Right renal cortex interstitium (tissue), 3 donors: ENCODE data around the gene PHF20. TPM values are rescaled to one million over a fixed set of nuclear protein-coding genes. Genes with fewer than 3 reads are reported as not detected.
"Not testable (repeated sequence)": the region's sequence is repeated elsewhere in the genome, so short reads cannot be mapped to it uniquely, and the experiment has no call there.

Source experiments
- DNase-seq, 3 donors: peaks; one replicate each; pipeline ENCODE4 v3.0.0-alpha.2; 2013; ENCODE audit warnings: low read depth in 3 of 3, low spot score in 2 of 3
- polyA plus RNA-seq, 3 donors: library from polyadenylated mRNA; unstranded; fragments of 120-200 nt; gene quantifications; one replicate each; pipeline ENCODE4 v1.2.1, GENCODE V29; 2013; ENCODE audit not compliant: insufficient read length in 3 of 3

Gene PHF20
- polyA plus RNA-seq, 3 donors, result 38.7 to 43.9 (median 41.6) TPM

DNA sequence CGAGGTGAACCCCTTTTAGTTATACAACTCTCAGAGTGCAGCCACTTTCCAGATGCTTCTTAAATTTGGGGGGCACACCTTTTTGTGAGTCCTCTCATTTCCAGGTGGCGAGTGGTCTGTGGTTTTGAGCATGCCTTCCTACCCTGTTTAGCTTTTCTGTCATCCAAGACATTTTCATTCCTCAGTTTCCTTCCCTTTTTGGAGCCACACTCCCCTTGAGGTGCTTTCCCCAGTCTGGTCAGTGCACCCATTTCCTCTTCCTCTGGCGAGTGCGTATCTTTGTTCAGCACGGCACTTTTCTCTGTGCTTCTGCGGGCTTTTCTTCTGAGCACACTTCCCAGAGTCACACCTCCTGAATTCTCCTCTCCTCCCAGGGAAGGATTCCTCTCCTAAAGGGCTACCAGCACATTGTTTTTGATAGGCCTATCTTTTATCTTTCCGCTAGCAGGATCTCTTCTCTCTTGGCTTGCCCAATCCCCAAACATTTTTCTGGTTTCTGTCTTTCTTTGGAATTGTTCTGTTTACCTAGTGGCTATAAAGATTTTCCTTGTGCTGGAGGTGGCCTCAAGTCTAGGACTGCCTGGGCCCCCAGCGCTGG, 1.4 kb downstream of the PHF20 start:
- DNase-seq, result no peak

DNA sequence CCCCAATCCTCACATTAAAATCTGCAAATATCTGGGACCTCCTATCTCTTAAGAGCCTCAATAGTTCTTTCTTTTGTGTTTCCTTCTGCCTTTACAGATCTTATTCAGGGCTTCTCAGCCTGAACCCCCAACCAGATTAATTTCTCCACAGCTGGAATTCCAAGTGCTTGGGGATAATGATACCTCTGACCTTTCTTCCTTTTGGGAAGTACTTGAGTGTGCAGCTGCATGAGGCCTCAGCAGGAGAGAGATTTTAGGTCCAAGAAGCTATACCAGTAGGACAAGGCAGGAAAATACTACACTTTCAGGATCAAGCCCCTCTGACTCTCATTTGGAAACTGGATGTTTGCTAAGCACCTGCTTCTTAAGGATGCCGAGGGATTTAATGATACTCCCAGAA, 2.6 kb downstream of the PHF20 start:
- DNase-seq, result no peak

DNA sequence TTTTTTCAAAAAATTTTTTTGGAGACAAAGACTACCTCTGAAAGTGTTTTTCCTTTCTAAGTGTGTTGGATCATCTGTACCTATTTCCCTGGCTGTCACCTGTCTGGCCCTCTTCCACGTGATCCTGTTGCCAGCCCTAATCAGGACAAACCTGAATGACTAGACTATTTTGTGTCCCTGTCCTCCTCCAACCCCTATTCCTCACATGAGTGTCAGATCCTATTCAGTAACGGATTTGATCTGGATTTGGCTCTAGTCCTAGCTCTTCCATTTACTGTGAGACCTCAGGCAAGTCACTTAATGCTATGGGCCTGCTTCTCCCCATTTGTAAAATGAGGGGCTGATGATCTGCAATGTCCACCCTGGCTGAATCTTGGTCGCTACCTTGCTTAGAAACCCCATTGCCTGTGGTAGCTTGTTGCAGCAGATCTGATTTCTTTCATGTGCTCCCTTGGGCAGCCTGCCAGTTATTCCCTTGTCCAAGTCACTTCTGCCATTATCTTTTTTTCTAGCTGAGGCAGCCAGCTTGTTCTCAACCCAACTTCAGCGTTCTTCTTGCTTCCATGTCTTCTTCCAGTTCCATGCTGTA, 4.8 kb downstream of the PHF20 start:
- DNase-seq, result no peak

- DNase-seq, result not testable (repeated sequence)
Measured at GRCh38 chr20:35783811-35784210, 12.0 kb downstream of the PHF20 start.

DNA sequence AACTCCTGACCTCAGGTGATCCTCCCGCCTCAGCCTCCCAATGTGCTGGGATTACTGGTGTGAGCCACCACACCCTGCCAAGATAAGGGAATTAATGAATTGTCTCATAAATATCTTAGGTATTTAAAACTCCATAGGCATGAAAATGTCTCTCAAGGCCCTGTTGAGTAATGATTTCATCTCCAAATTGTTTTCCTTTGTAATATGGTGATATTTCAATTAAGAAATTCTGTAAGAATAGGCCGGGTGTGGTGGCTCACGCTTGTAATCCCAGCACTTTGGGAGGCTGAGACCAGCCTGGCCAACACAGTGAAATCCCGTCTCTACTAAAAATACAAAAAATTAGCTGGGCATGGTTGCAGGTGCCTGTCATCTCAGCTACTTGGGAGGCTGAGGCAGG, 13.7 kb downstream of the PHF20 start:
- not testable (repeated sequence) for DNase-seq

DNA sequence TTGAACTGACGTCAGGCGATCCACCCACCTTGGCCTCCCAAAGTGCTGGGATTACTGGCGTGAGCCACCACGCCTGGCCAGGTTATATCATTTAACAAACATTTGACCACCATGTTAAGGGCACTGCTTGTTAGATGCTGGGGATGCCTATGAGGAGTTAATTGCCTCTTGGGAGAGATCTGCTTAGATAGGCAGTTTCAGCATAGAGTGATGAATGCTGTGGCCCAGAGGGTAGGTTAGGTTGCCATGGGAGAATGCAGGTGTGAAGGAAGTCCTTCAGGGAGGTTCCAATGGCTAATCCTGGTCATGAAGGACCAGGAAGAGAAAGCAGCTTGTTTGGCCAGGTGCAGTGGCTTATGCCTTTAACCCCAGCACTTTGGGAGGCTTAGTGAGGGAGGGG, 17.0 kb downstream of the PHF20 start:
- no peak for DNase-seq

- no peak for DNase-seq
Measured at GRCh38 chr20:35791097-35791496, 19.3 kb downstream of the PHF20 start.

GRCh38 chr20:35791821-35792220, 20.0 kb downstream of the PHF20 start:
- DNase-seq, result no peak

DNA sequence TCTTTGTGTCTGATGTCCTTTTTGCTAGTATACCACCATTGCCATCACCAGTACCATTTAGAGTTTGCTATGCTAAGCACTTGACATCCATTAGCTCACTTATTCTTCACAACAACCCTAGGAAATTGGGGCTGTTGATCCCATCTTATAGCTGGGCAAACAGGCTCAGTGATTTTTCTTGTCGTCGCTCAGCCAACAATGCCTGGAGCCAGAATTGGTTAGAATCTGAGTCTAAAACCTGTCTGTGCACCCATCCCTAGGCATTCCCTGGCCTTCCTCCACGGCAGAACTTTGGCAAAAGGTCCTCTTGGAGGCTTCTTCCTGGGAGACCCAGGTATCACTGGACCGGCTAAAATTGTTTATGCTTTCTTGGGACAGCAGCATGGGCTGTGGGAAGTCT, 20.9 kb downstream of the PHF20 start:
- no peak for DNase-seq

DNA sequence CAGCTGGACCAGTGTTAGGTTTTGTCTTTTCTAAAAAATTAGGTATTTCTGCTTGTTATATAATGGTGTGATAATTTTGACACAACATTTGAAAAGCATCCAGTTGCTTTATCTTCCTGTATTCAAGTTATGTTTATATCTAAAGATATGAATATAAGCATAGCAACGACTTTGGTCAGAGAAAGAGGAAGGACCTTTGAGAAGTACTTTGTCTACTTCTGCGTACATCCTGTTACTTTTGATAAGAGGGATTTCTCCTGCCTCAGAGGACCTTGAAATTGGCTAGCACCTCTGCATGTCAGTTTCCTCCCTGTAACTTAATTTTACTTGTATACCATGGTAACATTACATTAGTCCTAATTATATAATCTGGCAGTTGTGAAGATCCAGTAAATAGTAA, 24.8 kb downstream of the PHF20 start:
- no peak for DNase-seq

DNA sequence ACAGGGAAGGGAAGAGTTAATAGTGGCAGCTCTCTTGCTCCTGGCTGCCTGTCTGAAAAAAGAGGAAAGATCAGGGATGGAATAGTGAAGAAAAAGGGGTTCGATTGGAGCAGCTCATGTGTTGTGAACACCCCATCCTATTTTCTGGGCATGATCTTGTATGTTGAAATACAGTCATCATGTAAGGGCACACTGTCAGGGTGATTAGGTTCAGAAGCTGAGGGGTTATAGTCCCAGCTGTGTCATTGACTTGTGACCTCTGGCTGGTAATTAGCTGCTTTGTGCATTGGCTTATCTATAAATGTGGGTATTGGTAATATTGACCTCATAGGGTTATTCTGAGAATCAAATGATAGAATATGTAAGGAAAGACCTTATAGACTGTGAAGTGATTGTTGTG, 30.1 kb downstream of the PHF20 start:
- no peak for DNase-seq

- DNase-seq, result no peak
Measured at GRCh38 chr20:35806075-35806474, 34.3 kb downstream of the PHF20 start.

DNA sequence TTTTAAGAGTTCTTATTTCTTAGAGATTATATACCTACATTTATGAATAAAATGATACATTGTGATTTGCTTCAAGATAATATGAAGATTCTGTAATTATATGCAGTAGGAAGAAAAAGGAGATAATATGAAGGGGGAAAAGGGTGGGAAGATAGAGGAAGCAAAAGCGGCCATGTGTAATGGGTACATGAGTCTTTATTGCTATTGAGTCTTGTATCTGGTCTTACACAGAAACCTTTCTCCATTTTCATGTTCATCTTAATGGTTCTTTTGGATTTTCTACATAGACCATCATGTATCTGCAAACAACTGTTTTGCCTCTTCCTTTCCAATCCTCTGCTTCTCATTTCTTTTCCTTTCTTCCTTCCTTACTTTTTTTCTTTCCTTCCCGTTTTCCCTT, 36.1 kb downstream of the PHF20 start:
- no peak for DNase-seq

GRCh38 chr20:35820715-35821114, 48.9 kb downstream of the PHF20 start:
- no peak for DNase-seq

DNA sequence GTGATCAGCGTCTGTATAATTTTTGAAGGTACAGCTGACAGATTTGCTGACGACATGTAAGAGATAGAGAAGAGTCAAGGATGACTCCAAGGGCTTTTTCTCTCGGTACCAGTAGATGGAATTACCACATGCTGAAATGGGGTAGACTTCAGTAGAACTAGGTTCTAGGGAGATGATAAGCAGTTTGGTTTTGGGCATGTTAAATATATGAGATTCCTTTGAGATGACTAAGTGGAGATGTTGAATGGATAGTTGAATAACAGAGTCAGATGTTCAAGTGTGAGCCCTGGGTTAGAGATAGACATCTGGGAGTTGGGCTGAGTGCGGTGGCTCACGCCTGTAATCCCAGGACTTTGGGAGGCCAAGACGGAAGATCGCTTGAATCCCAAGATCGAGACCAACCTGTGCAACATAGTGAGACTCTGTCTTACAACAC, 50.0 kb downstream of the PHF20 start:
- no peak for DNase-seq

DNA sequence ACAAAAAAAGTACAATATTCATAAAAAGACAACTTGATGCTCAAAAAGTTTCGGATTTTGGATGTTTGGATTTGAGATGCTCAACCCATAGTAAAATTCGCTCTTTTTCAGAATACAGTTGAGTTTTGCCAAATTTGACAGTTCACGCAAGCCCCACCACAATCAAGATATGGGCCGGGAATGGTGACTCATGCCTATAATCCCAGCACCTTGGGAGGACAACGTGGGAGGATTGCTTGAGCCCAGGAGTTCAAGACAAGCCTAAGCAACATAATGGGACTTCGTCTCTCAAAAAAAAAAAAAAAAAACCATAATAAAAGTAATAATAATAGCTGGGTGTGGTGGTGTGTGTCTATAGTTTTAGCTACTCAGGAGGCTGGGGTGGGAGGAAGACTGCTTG, 51.3 kb downstream of the PHF20 start:
- no peak for DNase-seq

- no peak for DNase-seq
Measured at GRCh38 chr20:35823937-35824336, 52.1 kb downstream of the PHF20 start.

- no peak for DNase-seq
Measured at GRCh38 chr20:35826397-35826998, 54.7 kb downstream of the PHF20 start.

GRCh38 chr20:35828434-35828833, 56.6 kb downstream of the PHF20 start:
- no peak for DNase-seq

- DNase-seq, result no peak
Measured at GRCh38 chr20:35828916-35829315, 57.1 kb downstream of the PHF20 start.

DNA sequence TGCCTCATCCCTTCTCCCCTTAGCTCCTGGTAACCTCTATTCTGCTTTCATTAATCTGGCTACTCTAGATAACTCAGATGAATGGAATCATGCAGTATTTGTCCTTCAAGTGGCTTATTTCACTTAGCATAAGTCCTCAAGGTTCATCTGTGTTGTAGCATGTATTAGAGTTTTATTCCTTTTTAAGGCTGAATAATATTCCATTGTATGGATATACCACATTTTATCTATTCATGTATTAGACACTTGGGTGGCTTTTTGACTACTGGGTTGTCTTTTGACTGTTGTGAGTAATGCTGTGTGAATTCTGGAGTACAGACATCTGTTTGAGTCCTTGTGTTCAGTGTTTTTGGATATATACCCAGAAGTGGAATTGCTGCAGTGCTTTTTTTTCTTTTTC, 58.4 kb downstream of the PHF20 start:
- DNase-seq, result no peak

DNA sequence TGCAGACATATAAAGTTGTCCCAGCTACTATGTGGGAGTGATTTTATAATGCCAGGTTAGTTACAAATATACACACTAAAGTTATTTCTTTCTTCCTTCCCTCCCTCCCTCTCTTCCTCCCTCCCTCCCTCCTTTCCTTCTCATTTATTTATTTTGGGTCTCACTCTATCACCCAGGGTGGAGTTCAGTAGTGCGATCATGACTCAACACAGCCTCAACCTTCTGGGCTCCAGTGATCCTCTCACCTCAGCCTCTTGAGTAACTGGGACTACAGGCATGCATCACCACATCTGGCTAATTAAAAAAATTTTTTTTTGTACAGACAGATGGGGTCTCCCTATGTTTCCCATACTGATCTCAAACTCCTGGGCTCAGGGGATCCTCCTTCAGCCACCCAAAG, 59.2 kb downstream of the PHF20 start:
- no peak for DNase-seq

DNA sequence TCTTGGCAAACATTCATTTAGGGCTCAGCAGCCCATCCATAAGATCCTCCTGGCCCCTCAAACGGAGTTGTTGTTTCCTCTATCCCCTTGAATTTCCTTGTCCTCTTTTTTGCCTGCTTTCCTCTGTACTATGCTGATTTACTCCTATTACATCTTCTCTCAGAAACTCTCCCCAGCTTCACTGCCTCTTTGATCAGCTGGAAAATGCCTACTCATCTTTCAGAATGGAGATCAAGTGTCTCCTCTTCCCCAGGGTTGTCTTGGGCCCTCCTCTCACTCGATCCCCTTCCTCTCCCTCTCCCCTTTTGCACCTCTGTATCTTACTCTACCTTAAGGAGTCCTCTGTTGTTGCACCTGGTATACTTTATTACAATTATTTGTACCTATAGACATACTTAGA, 60.2 kb downstream of the PHF20 start:
- no peak for DNase-seq
